Adrenal gland (tissue), 12 donors: ENCODE results near the gene NYAP1. TPM values are rescaled to one million over a fixed set of nuclear protein-coding genes. Genes with fewer than 3 reads are reported as not detected.

ENCODE experiments used
- DNase-seq, 7 donors: peaks; one replicate each; pipeline ENCODE4 v3.0.0-alpha.2; 2019 to 2020
- H3K27ac ChIP-seq, 5 donors: fragments of 200-600 bp; sonication (generic) in 4 of 5; 1 replicate in 3 of 5; 2 replicates in 2 of 5; pipeline versions ENCODE4 v1.5.1 to v1.8.0; 2016 to 2020; ENCODE audit warnings: mild to moderate bottlenecking in 1 of 5
- H3K27me3 ChIP-seq: fragments of 200-600 bp; 2 replicates; pipeline ENCODE4 v1.8.0; 2021
- H3K36me3 ChIP-seq, 2 donors: fragments of 200-600 bp; replicated peaks in 1 of 2; 1 replicate in 1 of 2; 2 replicates in 1 of 2; pipeline versions ENCODE4 v1.5.1 to v1.8.0; 2018 to 2022
- H3K4me1 ChIP-seq, 2 donors: fragments of 200-600 bp; replicated peaks in 1 of 2; 1 replicate in 1 of 2; 2 replicates in 1 of 2; pipeline versions ENCODE4 v1.5.1 to v1.8.0; 2018 to 2021
- H3K4me3 ChIP-seq, 4 donors: fragments of 200-600 bp; sonication (generic) in 3 of 4; one replicate each; pipeline ENCODE4 v1.5.1; 2016 to 2018
- H3K9me3 ChIP-seq, 3 donors: fragments of 200-600 bp; sonication (generic) in 1 of 3; replicated peaks in 1 of 3; 1 replicate in 2 of 3; 2 replicates in 1 of 3; pipeline versions ENCODE4 v1.5.1 to v1.8.0; 2016 to 2021
- CTCF ChIP-seq, 6 experiments: fragments of 450-650 bp in 4 of 6; fragments of 200-600 bp in 2 of 6; sonication (generic) in 1 of 6; IDR thresholded peaks; 1 replicate in 5 of 6; 2 replicates in 1 of 6; pipeline versions ENCODE4 v1.5.1 to v1.8.0; 2016 to 2021; ENCODE audit warnings: antibody characterized with exemption in 6 of 6, mild to moderate bottlenecking in 2 of 6, moderate library complexity in 1 of 6
- POLR2A ChIP-seq, 2 donors: fragments of 450-650 bp; IDR thresholded peaks; one replicate each; pipeline ENCODE4 v1.6.1; 2017; ENCODE audit warnings: antibody characterized with exemption in 2 of 2, mild to moderate bottlenecking in 2 of 2, moderate library complexity in 1 of 2
- WGBS, 4 donors: extraction: QIAGEN DNeasy Blood & Tissue Kit in 2 of 4; methylation state at CpG; one replicate each; pipeline versions ENCODE4 v1.1.5 to v1.1.7; 2013 to 2017; 5-methylcytosine and 5-hydroxymethylcytosine counted together
- intact Hi-C, 2 donors: fragments of 100-400 bp; cut with DNase I; formaldehyde crosslinking; loops; one replicate each; pipeline versions ENCODE4 v1.14.1 to v1.15.0; 2022 to 2023
- polyA plus RNA-seq, 3 donors: library from polyadenylated mRNA; stranded (reverse); fragments of 200-250 nt in 2 of 3; fragments of 350-450 nt in 1 of 3; fragmentation: Illumina TruSeq in 1 of 3; extraction: RNeasy Lipid Tissue Mini Kit (QIAGEN cat#74804) in 1 of 3; gene quantifications; one replicate each; pipeline ENCODE4 v1.2.3, GENCODE V29; 2013 to 2014
- total RNA-seq, 9 donors: library from RNA; depleted of rRNA in 4 of 9; stranded (reverse); fragments of >200 nt in 4 of 9; fragments of 120-200 nt in 1 of 9; fragmentation: NEBNext Ultra II Directional in 1 of 9; extraction: Animal tissue kit (Norgen Biotek cat#: 25700) in 1 of 9; gene quantifications; one replicate each; pipeline versions ENCODE4 v1.1.0 to v1.2.4, GENCODE V29; 2013 to 2023
- donor health status: healthy with polysubstance abuse.
- donor health status: Bipolar disorder and iron deficiency.
- donor health status: DM: yes; HTN: yes; CAD: no.
- donor health status: DM: no; HTN: no; CAD: no.
- donor health status: DM: no; HTN: no; CAD: no.
- donor health status: DM: yes; HTN: yes; CAD: no.

NYAP1 gene
- total and polyA plus RNA-seq, 12 donors: 0.79 to 26.1 (median 3.2) TPM; not detected in 1

- peaks cover 0 to 46% of the 10 kb centered on the region in 2 donors for H3K36me3 ChIP-seq
- no peak for TF ChIP-seq POLR2A (IDR thresholded peaks at IDR 0.05)
- TF ChIP-seq CTCF (IDR thresholded peaks at IDR 0.05): peak; percentile 92 to 99 (median 96)
- no peak overlapping the region for H3K4me3 ChIP-seq
- peak; percentile 84 to 95 (median 92) for DNase-seq
- 11 to 29% (median 29%) methylated on average over 7 to 13 of the region's 13 CpGs for WGBS, 4 donors
- peak overlapping the region in 2 of 5 donors; percentile 33 to 41 for H3K27ac ChIP-seq
- intact Hi-C loops: loop anchor here (5.0 kb wide), 3 partner anchors 93 to 218 kb away; no protein-coding TSS in a partner anchor
- no peaks in the 10 kb centered on the region for H3K27me3 ChIP-seq
- H3K9me3 ChIP-seq: no peaks in the 10 kb centered on the region
- H3K4me1 ChIP-seq: peaks cover 17 to 36% of the 10 kb centered on the region in 2 donors
Observed at GRCh38 chr7:100469227-100470044, 14.3 kb upstream of the NYAP1 start.

- H3K36me3 ChIP-seq: peaks cover 0 to 51% of the 10 kb centered on the region in 2 donors
- WGBS, 4 donors: 0 to 54% (median 53%) methylated on average over 2 to 4 of the region's 4 CpGs; no CpG with 5 or more reads in 1 of the 4 donors
- TF ChIP-seq POLR2A (IDR thresholded peaks at IDR 0.05): no peak
- TF ChIP-seq CTCF (IDR thresholded peaks at IDR 0.05): no peak
- no peaks in the 10 kb centered on the region for H3K9me3 ChIP-seq
- peak overlapping the region in 1 of 5 donors; percentile 48 for H3K27ac ChIP-seq
- H3K27me3 ChIP-seq: no peaks in the 10 kb centered on the region
- H3K4me1 ChIP-seq: peaks cover 18 to 44% of the 10 kb centered on the region in 2 donors
- H3K4me3 ChIP-seq: no peak overlapping the region
- DNase-seq: no peak
- intact Hi-C loops: no loop called here
Observed at GRCh38 chr7:100471021-100471420, 12.7 kb upstream of the NYAP1 start.

GRCh38 chr7:100472121-100472851, 11.4 kb upstream of the NYAP1 start:
- H3K27ac ChIP-seq: peak overlapping the region in 2 of 5 donors; percentile 60 to 78
- WGBS, 4 donors: 75 to 84% (median 80%) methylated on average over 11 to 16 of the region's 16 CpGs
- DNase-seq: no peak

More at GRCh38 chr7:100472121-100472851, 11.4 kb upstream of the NYAP1 start:
- intact Hi-C loops: no loop called here
- Histone ChIP-seq H3K4me3 (no peak overlapping the region), H3K4me1 (peaks cover 24 to 53% of the 10 kb centered on the region in 2 donors), H3K36me3 (peaks cover 0 to 43% of the 10 kb centered on the region in 2 donors), H3K9me3 (no peaks in the 10 kb centered on the region), H3K27me3 (no peaks in the 10 kb centered on the region)
- TF ChIP-seq CTCF (IDR thresholded peaks at IDR 0.05) (no peak), POLR2A (IDR thresholded peaks at IDR 0.05) (no peak)
